Muscle of leg (tissue), 11 donors: ENCODE measurements around the gene NEK6. TPM values are rescaled to one million over a fixed set of nuclear protein-coding genes. Genes with fewer than 3 reads are reported as not detected.
A peak's percentile ranks its signal among the peaks of the same experiment; 100 is the strongest.

Source experiments
- DNase-seq: peaks from one replicate; pipeline ENCODE4 v3.0.0; 2013
- H3K27ac ChIP-seq: one replicate; pipeline ENCODE4 v1.5.1; 2013; ENCODE audit warnings: mild to moderate bottlenecking, low read length, control low read depth
- H3K27me3 ChIP-seq: one replicate; pipeline ENCODE4 v1.6.1; 2013; ENCODE audit warnings: low read length; ENCODE audit not compliant: control insufficient read depth, insufficient read depth
- H3K36me3 ChIP-seq: one replicate; pipeline ENCODE4 v1.6.1; 2013; ENCODE audit warnings: low read length; ENCODE audit not compliant: control insufficient read depth, insufficient read depth
- H3K4me1 ChIP-seq: one replicate; pipeline ENCODE4 v1.6.1; 2013; ENCODE audit warnings: low read length; ENCODE audit not compliant: control insufficient read depth, insufficient read depth
- H3K4me3 ChIP-seq: one replicate; pipeline ENCODE4 v1.5.1; 2013; ENCODE audit warnings: low read length, control low read depth
- H3K9me3 ChIP-seq: replicated peaks from 2 replicates; pipeline ENCODE4 v1.6.1; 2013; ENCODE audit warnings: low read depth, low read length; ENCODE audit not compliant: control insufficient read depth
- WGBS: methylation state at CpG from one replicate; pipeline ENCODE4 v1.1.5; 2013; ENCODE audit warnings: missing lambda C conversion rate; ENCODE audit not compliant: insufficient coverage; 5-methylcytosine and 5-hydroxymethylcytosine counted together
- polyA plus RNA-seq, 8 donors: library from polyadenylated mRNA; unstranded; fragments of 120-200 nt; gene quantifications; one replicate each; pipeline versions ENCODE4 v1.2.1 to v1.2.3, GENCODE V29; 2013; ENCODE audit warnings: inconsistent platforms in 1 of 8, low replicate concordance in 1 of 8; ENCODE audit not compliant: insufficient read length in 8 of 8, insufficient read depth in 1 of 8
- total RNA-seq: library from RNA; stranded (reverse); fragments of 120-200 nt; gene quantifications from one replicate; pipeline ENCODE4 v1.2.4, GENCODE V29; 2013

The NEK6 gene
- total and polyA plus RNA-seq, 9 donors, result 17.7 to 52.6 (median 39.9) TPM

- Histone ChIP-seq H3K36me3 (peaks cover 68% of the 10 kb centered on the region), H3K27ac (no peak overlapping the region), H3K9me3 (no peaks in the 10 kb centered on the region), H3K4me1 (peaks cover 56% of the 10 kb centered on the region), H3K27me3 (no peaks in the 10 kb centered on the region), H3K4me3 (no peak overlapping the region)
- no peak for DNase-seq
- 100% methylated on average over 2 of the region's 12 CpGs for WGBS
Observed at GRCh38 chr9:124328285-124328684, 70.5 kb downstream of the NEK6 start.

GRCh38 chr9:124329206-124329792 lies 71.5 kb downstream of the NEK6 start:
- H3K27ac ChIP-seq, result peak overlapping the region; percentile 86
- no peak overlapping the region for H3K4me3 ChIP-seq
- no peak for DNase-seq
- peaks cover 58% of the 10 kb centered on the region for H3K4me1 ChIP-seq
- H3K9me3 ChIP-seq, result no peaks in the 10 kb centered on the region
- H3K36me3 ChIP-seq, result peaks cover 63% of the 10 kb centered on the region
- no peaks in the 10 kb centered on the region for H3K27me3 ChIP-seq
- WGBS, result 78% methylated on average over 17 of the region's 19 CpGs

- Histone ChIP-seq H3K4me1 (peaks cover 58% of the 10 kb centered on the region), H3K27ac (peak overlapping the region; percentile 86), H3K9me3 (no peaks in the 10 kb centered on the region), H3K36me3 (peaks cover 66% of the 10 kb centered on the region), H3K4me3 (no peak overlapping the region), H3K27me3 (no peaks in the 10 kb centered on the region)
- 78% methylated on average over 20 of the region's 29 CpGs for WGBS
- peak; percentile 75 for DNase-seq
Observed at GRCh38 chr9:124330011-124330697, 72.4 kb downstream of the NEK6 start.

- Histone ChIP-seq H3K36me3 (peaks cover 58% of the 10 kb centered on the region), H3K9me3 (no peaks in the 10 kb centered on the region), H3K4me3 (no peak overlapping the region), H3K4me1 (peaks cover 58% of the 10 kb centered on the region), H3K27me3 (no peaks in the 10 kb centered on the region), H3K27ac (peak overlapping the region; percentile 85)
- no peak for DNase-seq
- 77% methylated on average over 11 of the region's 11 CpGs for WGBS
Observed at GRCh38 chr9:124331580-124331979, 73.8 kb downstream of the NEK6 start.

GRCh38 chr9:124332361-124333202 lies 74.8 kb downstream of the NEK6 start:
- H3K36me3 ChIP-seq, result peaks cover 55% of the 10 kb centered on the region
- H3K9me3 ChIP-seq, result peaks cover 7% of the 10 kb centered on the region
- H3K4me1 ChIP-seq, result peaks cover 54% of the 10 kb centered on the region
- no peaks in the 10 kb centered on the region for H3K27me3 ChIP-seq
- 53% methylated on average over 14 of the region's 28 CpGs for WGBS
- no peak overlapping the region for H3K4me3 ChIP-seq
- H3K27ac ChIP-seq, result peak overlapping the region; percentile 85
- DNase-seq, result peak; percentile 90

- no peak for DNase-seq
- no peak overlapping the region for H3K4me3 ChIP-seq
- no peak overlapping the region for H3K27ac ChIP-seq
- H3K4me1 ChIP-seq, result peaks cover 49% of the 10 kb centered on the region
- H3K27me3 ChIP-seq, result no peaks in the 10 kb centered on the region
- peaks cover 8% of the 10 kb centered on the region for H3K9me3 ChIP-seq
- WGBS, result no CpG with 5 or more reads among the region's 7 CpGs
- H3K36me3 ChIP-seq, result peaks cover 55% of the 10 kb centered on the region
Observed at GRCh38 chr9:124333203-124333579, 75.4 kb downstream of the NEK6 start.

- DNase-seq, result no peak
- 76% methylated on average over 11 of the region's 15 CpGs for WGBS
- H3K4me3 ChIP-seq, result no peak overlapping the region
- H3K27me3 ChIP-seq, result no peaks in the 10 kb centered on the region
- peaks cover 41% of the 10 kb centered on the region for H3K4me1 ChIP-seq
- peaks cover 56% of the 10 kb centered on the region for H3K36me3 ChIP-seq
- no peak overlapping the region for H3K27ac ChIP-seq
- H3K9me3 ChIP-seq, result peaks cover 8% of the 10 kb centered on the region
Observed at GRCh38 chr9:124334568-124335319, 77.0 kb downstream of the NEK6 start.

- Histone ChIP-seq H3K27ac (no peak overlapping the region), H3K27me3 (no peaks in the 10 kb centered on the region), H3K4me3 (no peak overlapping the region), H3K4me1 (peaks cover 42% of the 10 kb centered on the region), H3K36me3 (peaks cover 52% of the 10 kb centered on the region), H3K9me3 (peaks cover 8% of the 10 kb centered on the region)
- WGBS, result 87% methylated on average over 13 of the region's 14 CpGs
- DNase-seq, result no peak
Observed at GRCh38 chr9:124335320-124335707, 77.6 kb downstream of the NEK6 start.

- Histone ChIP-seq H3K4me3 (no peak overlapping the region), H3K27ac (no peak overlapping the region), H3K27me3 (no peaks in the 10 kb centered on the region), H3K9me3 (peaks cover 8% of the 10 kb centered on the region), H3K4me1 (peaks cover 42% of the 10 kb centered on the region), H3K36me3 (peaks cover 64% of the 10 kb centered on the region)
- 100% methylated on average over 1 of the region's 5 CpGs for WGBS
- DNase-seq, result no peak
Observed at GRCh38 chr9:124337562-124337961, 79.8 kb downstream of the NEK6 start.
